Activated naive CD8-positive, alpha-beta T cell treated with anti-CD3 and anti-CD28 coated beads, Interleukin-2, amount 10 ng/mL, durations not matched to agents 7 days and 5 days (primary cell): ENCODE data around the gene SNTA1. TPM values are rescaled to one million over a fixed set of nuclear protein-coding genes. Genes with fewer than 3 reads are reported as not detected.
"Not testable (repeated sequence)": the region's sequence is repeated elsewhere in the genome, so short reads cannot be mapped to it uniquely, and the experiment has no call there.

Experiments used
- ATAC-seq: fragments of 150-1000 bp; cut with Tn5 transposase; one replicate; pipeline ENCODE4 v1.10.0; 2021; ENCODE audit warnings: low read depth, moderate library complexity
- POLR2A ChIA-PET: fragments of 350-600 bp; sonication (Branson Sonifier 250); formaldehyde crosslinking; loops from one replicate; lab custom pipeline; 2021; ENCODE audit warnings: antibody characterized with exemption; lab: Charles Lee
- DNase-seq: peaks from one replicate; pipeline ENCODE4 v3.0.0; 2021
- H3K27ac Mint-ChIP-seq: one replicate; pipeline ENCODE4 v1.8.0; 2022; ENCODE audit warnings: mild to moderate bottlenecking, mixed read lengths
- H3K27me3 Mint-ChIP-seq: one replicate; pipeline ENCODE4 v1.8.0; 2022; ENCODE audit warnings: mild to moderate bottlenecking, moderate library complexity, mixed read lengths
- H3K36me3 Mint-ChIP-seq: one replicate; pipeline ENCODE4 v1.8.0; 2021; ENCODE audit warnings: mild to moderate bottlenecking, mixed read lengths
- H3K4me1 Mint-ChIP-seq: one replicate; pipeline ENCODE4 v1.8.0; 2021; ENCODE audit warnings: mixed read lengths
- H3K4me3 Mint-ChIP-seq: one replicate; pipeline ENCODE4 v1.8.0; 2022; ENCODE audit warnings: mild to moderate bottlenecking, moderate library complexity, mixed read lengths
- H3K9me3 Mint-ChIP-seq: one replicate; pipeline ENCODE4 v1.8.0; 2021; ENCODE audit warnings: mixed read lengths
- total RNA-seq, 2 experiments: library from RNA; stranded (reverse); gene quantifications; one replicate each; pipeline ENCODE4 v1.2.3, GENCODE V29; 2021

The SNTA1 gene
- total RNA-seq, 2 experiments from 2014 or later = 10.1 to 10.6 TPM

DNA sequence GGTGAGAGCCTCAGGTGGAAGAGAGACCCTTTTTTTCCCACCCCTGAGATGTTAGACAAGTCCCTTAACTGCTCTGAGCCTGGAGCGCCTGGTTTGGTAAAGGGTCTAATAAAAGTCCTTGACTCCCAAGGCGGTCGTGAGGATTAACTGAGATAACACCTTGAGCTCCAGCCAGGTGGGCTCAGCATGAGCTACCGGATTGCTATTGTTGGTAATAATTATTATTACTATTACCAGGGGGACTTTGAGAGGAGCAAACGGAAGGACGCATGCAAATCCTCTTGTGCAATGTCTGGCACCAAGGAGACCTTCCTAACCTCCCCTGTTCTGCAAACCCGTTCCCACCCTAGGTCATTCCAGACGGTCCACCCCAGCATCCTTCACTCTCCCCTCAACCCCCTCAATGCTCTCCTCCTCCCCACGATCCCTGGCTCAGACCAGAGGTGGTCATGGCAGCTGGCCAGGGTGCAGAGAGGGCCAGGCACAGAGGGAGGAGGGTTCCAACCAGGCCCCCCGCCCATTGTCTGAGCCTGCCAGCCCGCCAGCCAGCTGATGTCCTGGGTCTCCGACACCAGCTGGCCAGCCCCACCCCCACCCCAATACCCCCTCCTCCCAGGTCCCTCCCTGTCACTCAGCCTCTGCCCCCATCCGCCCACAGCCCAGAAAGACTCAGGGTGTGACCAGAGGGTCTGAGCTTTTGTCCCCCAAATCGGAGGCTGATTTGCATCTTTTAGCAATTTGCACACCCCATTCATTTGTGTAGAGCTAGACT, 32.0 kb upstream of the SNTA1 start:
- H3K4me3 Mint-ChIP-seq = no peak overlapping the region
- ATAC-seq (no peak), DNase-seq (no peak)
- H3K4me1 Mint-ChIP-seq = no peaks in the 10 kb centered on the region
- no peaks in the 10 kb centered on the region for H3K27me3 Mint-ChIP-seq
- H3K27ac Mint-ChIP-seq = no peak overlapping the region
- no peaks in the 10 kb centered on the region for H3K36me3 Mint-ChIP-seq
- POLR2A ChIA-PET = no interaction called here
- no peaks in the 10 kb centered on the region for H3K9me3 Mint-ChIP-seq

DNA sequence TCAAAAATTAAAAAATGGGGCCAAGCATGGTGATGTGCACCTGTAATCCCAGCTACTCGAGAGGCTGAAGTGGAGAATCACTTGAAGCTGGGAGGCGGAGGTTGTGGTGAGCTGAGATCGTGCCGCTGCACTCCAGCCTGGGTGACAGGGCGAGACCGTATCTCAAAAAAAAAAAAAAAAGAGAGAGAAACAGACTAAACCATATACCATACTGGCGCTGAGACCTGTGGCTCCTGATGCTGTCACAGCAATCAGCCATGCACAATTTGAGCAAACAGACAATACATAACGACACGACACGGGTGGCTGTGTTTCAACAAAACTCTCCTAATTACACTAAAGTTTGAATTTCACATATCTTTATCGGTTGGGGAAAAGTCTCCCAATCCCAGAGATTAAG, 31.4 kb upstream of the SNTA1 start:
- no peaks in the 10 kb centered on the region for H3K36me3 Mint-ChIP-seq
- no peak overlapping the region for H3K27ac Mint-ChIP-seq
- POLR2A ChIA-PET = no interaction called here
- H3K9me3 Mint-ChIP-seq = no peaks in the 10 kb centered on the region
- DNase-seq (no peak), ATAC-seq (no peak)
- H3K4me3 Mint-ChIP-seq = no peak overlapping the region
- H3K27me3 Mint-ChIP-seq = no peaks in the 10 kb centered on the region
- H3K4me1 Mint-ChIP-seq = no peaks in the 10 kb centered on the region

DNA sequence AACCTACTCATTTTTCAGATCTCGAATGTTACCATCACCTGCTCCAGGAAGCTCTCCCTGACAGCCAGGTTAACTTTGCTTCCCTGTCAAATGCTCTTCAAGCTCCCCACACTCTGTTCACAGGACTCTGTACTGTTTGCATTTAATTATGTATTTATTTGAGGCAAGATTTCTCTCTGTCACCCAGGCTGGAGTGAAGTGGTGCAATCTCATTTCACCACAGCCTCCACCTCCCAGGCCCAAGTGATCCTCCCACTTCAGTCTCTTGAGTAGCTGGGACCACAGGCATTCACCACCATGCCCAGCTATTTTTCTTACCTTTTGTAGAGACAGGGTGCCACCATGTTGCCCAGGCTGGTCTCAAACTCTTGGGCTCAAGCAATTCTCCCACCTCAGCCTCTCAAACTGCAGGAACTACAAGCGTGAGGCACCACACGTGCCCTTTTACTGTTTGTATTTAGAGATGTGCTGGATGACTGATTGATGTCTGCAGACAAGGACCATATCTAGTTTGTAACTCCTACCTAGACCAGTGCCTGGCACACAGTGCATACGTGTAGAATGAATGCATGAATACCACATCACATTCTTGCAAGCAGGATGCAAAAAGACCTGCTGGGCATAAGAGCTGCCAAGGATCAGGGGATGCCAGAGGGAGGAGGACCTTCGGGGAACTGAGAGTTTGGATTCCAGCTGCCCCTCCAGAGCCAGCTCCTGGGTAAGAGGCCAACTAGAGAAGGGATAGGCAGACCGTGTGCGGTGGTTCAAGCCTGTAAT, 30.7 kb upstream of the SNTA1 start:
- H3K4me1 Mint-ChIP-seq = no peaks in the 10 kb centered on the region
- no peaks in the 10 kb centered on the region for H3K27me3 Mint-ChIP-seq
- no peak overlapping the region for H3K27ac Mint-ChIP-seq
- POLR2A ChIA-PET = no interaction called here
- H3K36me3 Mint-ChIP-seq = no peaks in the 10 kb centered on the region
- ATAC-seq = no peak
- H3K4me3 Mint-ChIP-seq = no peak overlapping the region
- no peak for DNase-seq
- no peaks in the 10 kb centered on the region for H3K9me3 Mint-ChIP-seq

GRCh38 chr20:33472868-33473435, 29.4 kb upstream of the SNTA1 start:
- POLR2A ChIA-PET = no interaction called here
- Mint-ChIP-seq H3K27me3 (no peaks in the 10 kb centered on the region), H3K4me1 (no peaks in the 10 kb centered on the region), H3K36me3 (no peaks in the 10 kb centered on the region), H3K4me3 (no peak overlapping the region), H3K9me3 (no peaks in the 10 kb centered on the region), H3K27ac (no peak overlapping the region)
- ATAC-seq (no peak), DNase-seq (no peak)

- no peak for ATAC-seq
Observed at GRCh38 chr20:33470866-33471265, 27.3 kb upstream of the SNTA1 start.

DNA sequence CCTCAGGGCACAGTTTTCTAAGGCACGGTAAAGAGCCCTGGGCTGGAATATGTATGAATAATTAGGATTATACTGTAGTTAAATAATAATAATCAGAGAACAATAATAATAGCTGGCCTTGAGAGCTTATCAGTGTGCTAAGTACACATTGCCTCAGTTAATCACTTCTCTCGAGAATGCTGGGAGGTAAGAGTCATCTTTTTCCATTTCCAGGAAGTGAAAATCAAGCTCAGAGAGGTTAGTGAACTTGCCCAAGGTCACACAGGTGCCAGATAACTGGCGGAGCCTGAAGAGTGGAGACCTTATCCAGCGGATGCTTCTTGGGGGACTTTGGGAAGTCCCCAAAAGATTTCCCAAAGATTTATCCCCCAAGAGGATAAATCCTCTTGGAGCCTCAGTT, 26.9 kb upstream of the SNTA1 start:
- DNase-seq (no peak), ATAC-seq (no peak)
- Mint-ChIP-seq H3K9me3 (no peaks in the 10 kb centered on the region), H3K27ac (no peak overlapping the region), H3K4me3 (no peak overlapping the region), H3K4me1 (no peaks in the 10 kb centered on the region), H3K36me3 (no peaks in the 10 kb centered on the region), H3K27me3 (no peaks in the 10 kb centered on the region)
- POLR2A ChIA-PET = interaction anchor here (1.2 kb wide), 1 partner anchor 19 kb away, joined by 4 read pairs; the partner anchor contains the start of gene CBFA2T2

More at GRCh38 chr20:33470866-33471265, 27.3 kb upstream of the SNTA1 start:
- Mint-ChIP-seq H3K27me3 (no peaks in the 10 kb centered on the region), H3K4me1 (no peaks in the 10 kb centered on the region), H3K4me3 (no peak overlapping the region), H3K36me3 (no peaks in the 10 kb centered on the region), H3K27ac (no peak overlapping the region), H3K9me3 (no peaks in the 10 kb centered on the region)
- POLR2A ChIA-PET = interaction anchor here (0.6 to 1.2 kb wide), 2 partner anchors 19 to 382 kb away, joined by 3 to 4 read pairs; partner anchors contain the start of gene CBFA2T2
- no peak for DNase-seq

- Mint-ChIP-seq H3K4me1 (peaks cover 4% of the 10 kb centered on the region), H3K4me3 (no peak overlapping the region), H3K9me3 (no peaks in the 10 kb centered on the region), H3K27ac (no peak overlapping the region), H3K36me3 (no peaks in the 10 kb centered on the region), H3K27me3 (no peaks in the 10 kb centered on the region)
- no peak for ATAC-seq
- POLR2A ChIA-PET = interaction anchor here (0.6 kb wide), 2 partner anchors 32 to 147 kb away, joined by 3 to 6 read pairs; no protein-coding TSS in a partner anchor
- DNase-seq = no peak
Observed at GRCh38 chr20:33466303-33466646, 22.7 kb upstream of the SNTA1 start.

DNA sequence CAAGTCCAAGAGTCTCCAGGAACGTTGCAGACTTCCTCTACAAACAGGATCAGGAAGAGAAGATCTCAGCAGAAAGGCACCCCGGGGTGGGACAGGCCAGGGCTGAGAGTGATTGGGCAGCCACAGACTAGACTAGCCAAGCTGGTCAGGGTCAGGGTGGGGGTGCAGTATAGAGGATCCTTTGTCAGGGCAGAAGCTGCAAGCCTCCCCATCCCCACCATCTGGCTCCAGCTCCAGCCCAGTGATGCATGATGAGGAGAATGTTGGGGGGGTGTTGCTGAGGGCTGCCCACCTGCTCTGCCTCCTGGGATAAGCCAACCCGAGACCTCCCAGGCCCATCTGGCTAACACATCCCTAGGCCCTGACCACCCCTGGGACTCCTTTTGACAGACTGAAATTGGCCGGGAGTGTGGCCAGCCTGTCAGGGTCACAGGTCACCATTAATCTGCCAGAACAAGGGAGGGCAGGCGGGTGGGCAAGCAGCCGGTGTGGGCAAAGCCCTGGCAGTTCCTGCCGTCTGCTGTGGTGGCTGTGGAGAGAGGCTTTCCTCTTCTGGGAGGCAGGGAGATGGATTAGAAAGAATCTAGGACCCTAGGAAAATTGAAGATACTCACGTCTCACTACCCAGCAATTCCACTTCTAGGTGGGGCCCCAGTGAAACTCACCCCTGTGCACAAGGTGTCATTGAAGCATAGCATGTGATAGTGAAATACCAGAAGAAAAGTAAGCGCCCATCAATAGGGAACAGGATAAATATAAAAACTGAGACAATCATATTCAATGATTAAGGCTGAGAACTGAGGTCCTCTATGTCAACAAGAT, 22.1 kb upstream of the SNTA1 start:
- H3K27ac Mint-ChIP-seq = no peak overlapping the region
- H3K4me3 Mint-ChIP-seq = no peak overlapping the region
- H3K27me3 Mint-ChIP-seq = no peaks in the 10 kb centered on the region
- H3K4me1 Mint-ChIP-seq = peaks cover 4% of the 10 kb centered on the region
- ATAC-seq (no peak), DNase-seq (no peak)
- H3K9me3 Mint-ChIP-seq = no peaks in the 10 kb centered on the region
- H3K36me3 Mint-ChIP-seq = no peaks in the 10 kb centered on the region
- POLR2A ChIA-PET = interaction anchor here (0.6 kb wide), 1 partner anchor 31 kb away, joined by 3 read pairs; no protein-coding TSS in a partner anchor

DNA sequence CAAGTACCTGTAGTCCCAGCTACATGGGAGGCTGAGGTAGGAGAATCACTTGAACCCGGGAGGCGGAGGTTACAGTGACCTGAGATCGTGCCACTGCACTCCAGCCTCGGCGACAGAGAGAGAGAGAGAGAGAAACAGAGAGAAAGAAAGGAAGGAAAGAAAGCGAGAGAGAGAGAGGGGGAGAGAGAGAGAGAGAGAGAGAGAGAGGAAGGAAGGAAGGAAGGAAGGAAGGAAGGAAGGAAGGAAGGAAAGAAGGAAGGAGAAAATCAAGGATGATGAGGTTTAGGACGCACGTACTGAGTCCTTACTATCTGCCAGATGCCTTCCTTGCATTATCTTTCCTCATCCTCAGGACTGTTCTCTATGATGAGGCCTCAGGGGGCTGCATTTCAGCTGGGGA, 21.2 kb upstream of the SNTA1 start:
- H3K4me1 Mint-ChIP-seq, H3K36me3 Mint-ChIP-seq, DNase-seq, H3K9me3 Mint-ChIP-seq, H3K27ac Mint-ChIP-seq, ATAC-seq, POLR2A ChIA-PET, H3K27me3 Mint-ChIP-seq, H3K4me3 Mint-ChIP-seq: not testable (repeated sequence)

DNA sequence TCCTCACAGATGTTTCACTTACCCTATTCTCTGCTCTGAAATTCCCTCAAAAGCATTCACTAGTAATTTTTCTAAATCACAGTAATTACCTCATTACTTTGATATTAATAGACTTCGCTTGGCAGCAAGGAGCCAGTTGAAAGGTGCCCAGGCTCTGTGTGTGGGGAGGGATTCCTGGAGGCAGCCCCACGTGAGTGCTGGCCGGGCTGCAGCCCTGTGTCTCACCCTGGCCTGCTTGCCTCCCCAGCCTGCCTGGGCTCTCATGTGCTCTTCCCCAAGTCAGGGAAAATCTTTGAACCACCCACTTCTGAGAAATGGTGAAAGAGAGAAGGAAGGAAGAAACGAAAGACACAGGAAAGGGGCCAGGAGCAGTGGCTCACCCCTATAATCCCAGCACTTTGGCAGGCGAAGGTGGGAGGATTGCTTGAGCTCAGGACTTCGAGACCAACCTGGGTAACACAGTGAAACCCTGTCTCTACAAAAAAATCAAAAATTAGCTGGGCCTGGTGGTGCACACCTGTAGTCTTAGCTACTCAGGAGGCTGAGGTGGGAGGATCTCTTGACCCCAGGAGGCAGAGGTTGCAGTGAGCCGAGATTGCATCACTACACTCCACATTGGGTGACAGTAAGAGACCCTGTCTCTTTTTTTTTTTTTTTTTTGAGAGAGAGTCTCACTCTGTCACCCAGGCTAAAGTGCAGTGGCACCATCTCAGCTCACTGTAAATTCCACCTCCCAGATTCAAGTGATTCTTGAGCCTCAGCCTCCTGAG, 20.0 kb upstream of the SNTA1 start:
- Mint-ChIP-seq H3K27me3 (no peaks in the 10 kb centered on the region), H3K4me3 (no peak overlapping the region), H3K4me1 (peaks cover 4% of the 10 kb centered on the region), H3K9me3 (no peaks in the 10 kb centered on the region), H3K36me3 (no peaks in the 10 kb centered on the region), H3K27ac (peak overlapping the region; percentile 59)
- no peak for ATAC-seq
- POLR2A ChIA-PET = no interaction called here
- DNase-seq = no peak

- H3K9me3 Mint-ChIP-seq = no peaks in the 10 kb centered on the region
- no peak for DNase-seq
- peaks cover 2% of the 10 kb centered on the region for H3K27me3 Mint-ChIP-seq
- no peaks in the 10 kb centered on the region for H3K36me3 Mint-ChIP-seq
- no peak overlapping the region for H3K4me3 Mint-ChIP-seq
- no peak for ATAC-seq
- POLR2A ChIA-PET = interaction anchor here (0.6 kb wide), 2 partner anchors 17 to 143 kb away, joined by 3 to 4 read pairs; partner anchors contain the start of gene SNTA1
- no peak overlapping the region for H3K27ac Mint-ChIP-seq
- H3K4me1 Mint-ChIP-seq = peaks cover 7% of the 10 kb centered on the region
Observed at GRCh38 chr20:33460711-33461110, 17.1 kb upstream of the SNTA1 start.

- Mint-ChIP-seq H3K4me1 (peaks cover 7% of the 10 kb centered on the region), H3K27me3 (peaks cover 2% of the 10 kb centered on the region)
- DNase-seq = no peak
Observed at GRCh38 chr20:33459599-33459998, 16.0 kb upstream of the SNTA1 start.

More at GRCh38 chr20:33459599-33459998, 16.0 kb upstream of the SNTA1 start:
- Mint-ChIP-seq H3K9me3 (no peaks in the 10 kb centered on the region), H3K4me3 (no peak overlapping the region), H3K36me3 (no peaks in the 10 kb centered on the region), H3K27ac (no peak overlapping the region)
- POLR2A ChIA-PET = interaction anchor here (0.7 kb wide), 1 partner anchor 26 kb away, joined by 5 read pairs; no protein-coding TSS in a partner anchor
- ATAC-seq = no peak
